K562 (cell line): ENCODE results near the gene CTPS1. TPM values are rescaled to one million over a fixed set of nuclear protein-coding genes. Genes with fewer than 3 reads are reported as not detected.

Experiments
- EHMT2 ChIP-seq: fragments of 450-650 bp; IDR thresholded peaks from 2 replicates; pipeline ENCODE4 v1.6.1; 2018; ENCODE audit warnings: antibody characterized with exemption
- NFE2L1 ChIP-seq: fragments of 450-650 bp; IDR thresholded peaks from 2 replicates; pipeline ENCODE4 v1.6.1; 2016; ENCODE audit warnings: missing genetic modification characterization, low read depth, mild to moderate bottlenecking, missing compliant biosample characterization, moderate library complexity, borderline replicate concordance
- PYGO2 ChIP-seq: fragments of 450-650 bp; IDR thresholded peaks from 2 replicates; pipeline ENCODE4 v1.6.1; 2016; ENCODE audit warnings: mild to moderate bottlenecking, missing genetic modification characterization, moderate library complexity, missing compliant biosample characterization
- ZNF318 ChIP-seq, 2 experiments: fragments of 450-650 bp; IDR thresholded peaks; 2 replicates each; pipeline ENCODE4 v1.6.1; 2016; ENCODE audit warnings: mild to moderate bottlenecking in 2 of 2, borderline replicate concordance in 1 of 2, low read depth in 1 of 2, moderate library complexity in 1 of 2
- ZNF445 ChIP-seq: fragments of 250-450 bp; sonication (Bioruptor Pico); IDR thresholded peaks from 2 replicates; pipeline ENCODE4 v1.4.0; 2020; ENCODE audit warnings: low read depth, mild to moderate bottlenecking, moderate library complexity
- polyA plus RNA-seq, 8 experiments: library from polyadenylated mRNA; depleted of rRNA in 4 of 8; stranded (reverse) in 5 of 8; unstranded in 3 of 8; fragments of >200 nt; fragmentation: Nextera tagmentation in 2 of 8; fragmentation: Illumina TruSeq in 1 of 8; extraction: Ambion mirVana in 2 of 8; extraction: Trizol in 1 of 8; gene quantifications; 2 replicates each; pipeline versions ENCODE4 v1.2.1 to v1.2.3, GENCODE V29; 2011 to 2014; ENCODE audit warnings: inconsistent platforms in 1 of 8, missing spikeins in 1 of 8
- total RNA-seq, 7 experiments: library from RNA; depleted of rRNA in 6 of 7; stranded (reverse); fragments of >200 nt in 6 of 7; fragmentation: Illumina TruSeq in 2 of 7; extraction: Trizol in 2 of 7; gene quantifications; 2 replicates each; pipeline versions ENCODE4 v1.2.1 to v1.2.3, GENCODE V29; 2011 to 2021; ENCODE audit warnings: low replicate concordance in 1 of 7

The CTPS1 gene
- total and polyA plus RNA-seq, 9 of the 15 experiments (the other 6 are each of a cell fraction or from before 2014, with no cell fraction given) = 44.4 to 164 (median 87.7) TPM

- TF ChIP-seq ZNF318 (IDR thresholded peaks at IDR 0.05; ENCODE audit: borderline replicate concordance in 1 of 2, low read depth in 1 of 2) (no peak), NFE2L1 (tag) (no peak), ZNF445 (CRISPR knock-in tag) (no peak), EHMT2 (no peak), PYGO2 (tag) (no peak)
Observed at GRCh38 chr1:41025979-41026819, 46.7 kb downstream of the CTPS1 start (continued).
